ENCODE data around the gene SIT1.
"Not testable (repeated sequence)": the region's sequence is repeated elsewhere in the genome, so short reads cannot be mapped to it uniquely, and the experiment has no call there.

The SIT1 gene

DNA sequence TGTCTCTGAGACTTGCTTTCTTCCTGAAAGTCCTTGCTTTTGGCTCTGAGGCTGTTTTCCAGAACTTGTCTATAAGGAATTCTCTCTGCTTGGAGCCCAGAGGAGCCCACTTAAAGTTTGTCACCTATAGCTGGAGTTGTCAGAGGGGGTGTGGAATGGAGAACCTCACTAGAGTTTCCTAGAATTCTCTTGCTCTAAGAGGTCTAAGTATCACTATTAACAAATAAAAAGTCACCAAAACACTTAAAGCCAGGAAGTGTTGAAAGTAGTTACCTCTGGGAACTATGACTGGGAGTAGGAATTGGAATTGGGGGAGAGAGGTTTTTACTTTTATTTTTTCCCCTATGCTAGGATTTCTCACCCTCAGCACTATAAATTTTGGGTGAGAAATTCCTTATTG is 15.0 kb downstream of the SIT1 start:
- DNase-seq: no peak

DNA sequence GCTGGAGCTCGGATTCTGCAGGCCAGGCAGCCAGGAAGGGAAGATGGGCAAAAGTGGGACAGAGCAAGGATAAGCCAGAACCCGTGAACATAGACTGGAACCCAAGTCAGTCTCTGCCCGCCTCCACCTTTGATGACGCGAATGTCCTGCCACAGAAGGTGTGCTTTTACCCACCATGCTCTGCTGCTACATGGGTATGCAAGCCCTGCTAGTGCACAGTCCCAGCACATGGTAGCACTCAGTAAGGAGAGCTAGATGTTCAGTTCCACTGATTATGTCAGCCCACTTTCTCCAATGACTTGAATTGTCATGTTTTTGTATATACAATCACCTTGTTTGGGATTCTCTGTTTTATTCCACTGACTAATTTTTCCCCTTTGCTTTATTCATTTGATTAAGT is 21.1 kb downstream of the SIT1 start:
- no peak for DNase-seq

- DNase-seq: no peak
Measured at GRCh38 chr9:35628389-35628991, 22.2 kb downstream of the SIT1 start.

- no peak for DNase-seq
Measured at GRCh38 chr9:35627575-35627974, 23.2 kb downstream of the SIT1 start.

- DNase-seq: no peak
Measured at GRCh38 chr9:35619800-35620158, 31.0 kb downstream of the SIT1 start.

- no peak for DNase-seq
Measured at GRCh38 chr9:35618854-35619799, 31.6 kb downstream of the SIT1 start.

DNA sequence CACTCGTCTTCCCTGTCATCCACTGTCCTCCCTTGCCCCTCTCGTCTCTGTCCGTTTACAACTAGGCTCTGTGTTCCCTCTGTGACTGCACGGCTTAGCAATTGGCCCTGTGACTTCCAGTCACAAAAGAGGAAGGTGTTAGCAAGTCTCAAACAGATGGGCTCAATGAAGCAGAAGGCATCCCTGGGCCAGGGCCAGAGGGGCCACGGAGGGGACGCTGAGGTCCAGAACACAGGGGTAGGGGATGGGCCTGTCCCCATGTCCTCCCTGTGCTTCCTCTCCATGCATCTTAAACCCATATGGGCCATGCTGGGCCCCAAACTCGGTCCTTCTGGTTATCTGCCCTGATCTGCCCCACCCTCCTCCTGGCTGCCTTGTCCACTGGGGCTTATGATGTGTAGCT is 32.4 kb downstream of the SIT1 start, which contains the start of gene CD72:
TSS of gene CD72 (minus strand) at position 89 of the 403 bp plus-strand sequence. CDS start 110 bp downstream, outside the sequence.
- peak; percentile 63 for DNase-seq

DNA sequence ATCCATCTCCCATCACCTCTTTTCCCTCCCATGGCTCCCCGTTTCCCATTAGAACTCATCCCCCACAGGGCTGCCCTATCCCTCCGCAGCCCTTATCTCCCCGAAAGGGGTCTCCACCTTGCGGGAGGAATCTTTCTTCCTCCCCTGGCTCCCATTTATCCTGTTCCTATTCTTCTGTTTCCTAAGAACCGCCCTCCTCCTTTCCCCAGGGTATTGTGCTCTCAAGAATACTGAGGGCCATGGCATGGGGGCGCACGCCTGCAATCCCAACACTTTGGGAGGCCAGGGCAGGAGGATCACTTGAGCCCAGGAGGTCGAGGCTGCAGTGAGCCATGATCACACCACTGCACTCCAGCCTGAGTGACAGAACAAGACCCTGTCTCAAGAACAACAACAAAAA is 33.2 kb downstream of the SIT1 start:
- no peak for DNase-seq

DNA sequence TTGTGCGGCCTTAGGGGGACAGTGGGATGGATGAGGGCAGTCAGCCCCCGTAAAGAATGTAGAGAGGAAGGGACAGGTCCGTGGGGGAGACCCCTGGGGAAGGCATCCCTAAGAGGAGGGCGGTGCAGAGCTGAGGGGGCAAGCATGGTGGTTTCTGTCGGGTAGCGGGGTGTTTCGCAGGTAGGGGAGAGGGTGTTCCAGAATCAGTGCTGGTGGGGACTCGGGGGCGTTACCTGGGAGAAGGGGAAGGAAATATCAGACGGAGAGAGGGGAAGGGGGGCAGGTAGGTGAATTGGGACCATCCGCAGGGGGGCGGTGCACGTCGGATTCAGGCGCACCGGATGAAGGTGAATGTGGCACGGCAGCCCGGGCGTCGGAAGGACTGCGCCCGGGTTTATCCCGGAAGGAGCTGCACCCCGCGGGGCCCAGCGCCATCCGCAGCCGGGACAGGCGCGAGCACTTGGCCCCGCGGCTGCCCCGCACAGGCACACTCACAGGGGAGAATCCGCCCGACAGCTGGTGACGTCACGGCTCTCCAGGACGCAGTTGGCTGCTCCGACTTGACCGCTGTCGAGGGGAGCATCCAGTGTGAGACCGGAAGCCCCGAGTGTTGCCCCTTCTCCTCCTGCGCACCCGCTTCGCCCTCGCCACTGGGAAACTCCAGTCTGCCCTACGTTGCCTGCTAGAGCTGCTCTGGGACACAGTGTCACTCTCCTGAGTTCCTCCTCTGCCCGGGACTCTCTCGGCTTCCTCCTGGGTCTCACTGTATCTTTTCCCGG is 33.9 kb downstream of the SIT1 start:
- DNase-seq: peak; percentile 63

DNA sequence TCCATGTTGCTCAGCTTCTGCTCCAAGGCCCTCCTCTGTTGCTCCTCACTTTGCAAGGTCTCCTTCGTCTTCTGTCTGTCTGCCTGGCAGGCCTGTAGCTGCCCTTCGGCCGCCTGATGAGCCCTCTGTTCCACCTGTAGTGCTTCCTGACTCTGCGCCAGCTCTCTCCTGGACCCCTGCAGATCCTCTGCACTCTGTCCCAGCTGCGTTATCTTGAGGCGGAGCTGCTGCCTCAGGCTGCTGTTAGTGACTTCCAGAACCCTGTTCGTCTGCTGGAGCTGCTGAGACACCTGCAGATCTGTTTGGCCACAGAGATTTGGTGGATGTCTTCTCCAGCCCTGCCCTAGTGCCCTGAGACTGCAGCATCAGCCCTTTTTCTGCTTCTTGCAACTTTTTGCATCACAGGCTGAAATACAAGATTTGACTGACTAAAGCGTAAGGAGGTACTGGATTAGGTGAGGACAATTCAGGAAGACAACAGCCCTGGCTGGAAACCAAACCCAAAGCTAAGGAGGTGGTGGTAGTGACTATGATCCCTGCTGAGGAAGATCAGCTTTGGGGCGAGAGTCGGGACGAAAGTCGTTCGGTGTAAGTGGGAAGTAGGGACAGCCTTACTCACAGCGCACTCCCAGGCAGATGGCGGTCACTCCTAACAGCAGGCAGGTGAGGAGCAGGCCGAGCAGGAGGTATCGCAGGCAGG is 34.6 kb downstream of the SIT1 start:
- DNase-seq: peak; percentile 11

- no peak for DNase-seq
Measured at GRCh38 chr9:35612843-35613242, 37.9 kb downstream of the SIT1 start.

- DNase-seq: not testable (repeated sequence)
Measured at GRCh38 chr9:35612066-35612465, 38.7 kb downstream of the SIT1 start.

DNA sequence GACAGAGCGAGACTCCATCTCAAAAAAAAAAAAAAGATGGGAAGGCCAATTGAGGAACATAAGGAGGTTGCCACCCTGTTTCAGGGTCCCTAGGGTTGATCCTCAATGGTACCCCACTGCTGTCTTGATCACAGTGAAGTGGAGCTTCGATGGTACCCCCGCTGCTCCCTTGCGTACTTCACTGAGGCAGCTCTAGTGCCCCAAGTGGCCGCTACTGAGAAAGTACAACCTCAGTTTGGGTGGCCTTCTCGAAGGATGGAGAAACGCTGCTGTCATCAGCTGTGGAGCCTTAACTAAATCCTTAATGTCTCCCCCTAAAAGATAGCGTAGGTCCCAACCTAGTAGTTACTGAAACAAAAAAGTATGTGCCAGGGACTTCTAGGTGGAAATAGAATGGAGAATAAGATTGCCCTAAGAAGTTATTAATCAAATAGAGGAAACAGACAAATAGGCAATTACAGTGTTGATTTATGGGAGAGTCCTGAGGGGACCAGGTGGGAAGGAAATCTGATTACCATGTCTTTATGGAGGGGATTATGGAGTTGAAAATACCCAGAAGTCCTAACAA is 39.4 kb downstream of the SIT1 start:
- DNase-seq: peak; percentile 30

- no peak for DNase-seq
Measured at GRCh38 chr9:35609820-35610163, 40.9 kb downstream of the SIT1 start.

GRCh38 chr9:35609001-35609819 is 41.5 kb downstream of the SIT1 start:
- no peak for DNase-seq

DNA sequence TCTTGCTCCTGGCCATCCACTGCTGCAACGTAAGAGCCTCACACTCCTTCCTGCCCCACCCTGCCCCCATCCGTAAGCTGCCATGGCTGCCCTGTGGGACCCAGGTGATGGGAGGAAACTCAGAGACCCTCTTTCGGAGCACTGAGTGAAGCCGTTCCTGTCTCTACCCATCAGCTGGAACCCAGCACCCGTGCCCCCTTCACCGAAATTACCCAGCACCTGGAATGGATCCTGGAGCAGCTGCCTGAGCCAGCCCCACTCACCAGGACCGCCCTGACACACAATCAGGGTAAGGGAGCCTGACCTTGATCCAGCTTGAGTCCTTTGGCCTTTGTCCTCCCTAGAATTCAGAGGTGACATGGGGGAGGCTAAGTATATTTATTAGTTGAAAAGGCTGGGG is 42.5 kb downstream of the SIT1 start:
- no peak for DNase-seq

GRCh38 chr9:35606726-35607125 is 44.0 kb downstream of the SIT1 start:
- no peak for DNase-seq

DNA sequence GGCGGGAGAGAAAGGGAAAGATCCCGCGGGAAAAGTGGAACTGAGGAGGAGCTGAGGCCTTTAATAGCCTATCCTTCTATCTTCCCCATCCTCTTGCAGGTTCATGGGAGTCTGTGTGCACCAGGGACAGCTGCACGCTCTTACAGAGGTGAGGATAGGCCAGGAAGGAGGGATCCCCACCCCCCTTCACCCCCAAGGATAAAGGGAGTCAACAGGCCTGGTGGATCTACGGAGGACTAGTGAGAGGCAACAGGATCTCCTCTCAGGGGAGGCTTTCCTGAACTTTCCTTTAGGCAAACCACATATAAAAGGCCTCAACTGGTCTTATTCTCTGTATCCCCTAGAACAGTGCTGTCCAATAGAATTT is 44.6 kb downstream of the SIT1 start:
- DNase-seq: no peak

- peak; percentile 56 for DNase-seq
Measured at GRCh38 chr9:35605351-35606137, 45.2 kb downstream of the SIT1 start.

DNA sequence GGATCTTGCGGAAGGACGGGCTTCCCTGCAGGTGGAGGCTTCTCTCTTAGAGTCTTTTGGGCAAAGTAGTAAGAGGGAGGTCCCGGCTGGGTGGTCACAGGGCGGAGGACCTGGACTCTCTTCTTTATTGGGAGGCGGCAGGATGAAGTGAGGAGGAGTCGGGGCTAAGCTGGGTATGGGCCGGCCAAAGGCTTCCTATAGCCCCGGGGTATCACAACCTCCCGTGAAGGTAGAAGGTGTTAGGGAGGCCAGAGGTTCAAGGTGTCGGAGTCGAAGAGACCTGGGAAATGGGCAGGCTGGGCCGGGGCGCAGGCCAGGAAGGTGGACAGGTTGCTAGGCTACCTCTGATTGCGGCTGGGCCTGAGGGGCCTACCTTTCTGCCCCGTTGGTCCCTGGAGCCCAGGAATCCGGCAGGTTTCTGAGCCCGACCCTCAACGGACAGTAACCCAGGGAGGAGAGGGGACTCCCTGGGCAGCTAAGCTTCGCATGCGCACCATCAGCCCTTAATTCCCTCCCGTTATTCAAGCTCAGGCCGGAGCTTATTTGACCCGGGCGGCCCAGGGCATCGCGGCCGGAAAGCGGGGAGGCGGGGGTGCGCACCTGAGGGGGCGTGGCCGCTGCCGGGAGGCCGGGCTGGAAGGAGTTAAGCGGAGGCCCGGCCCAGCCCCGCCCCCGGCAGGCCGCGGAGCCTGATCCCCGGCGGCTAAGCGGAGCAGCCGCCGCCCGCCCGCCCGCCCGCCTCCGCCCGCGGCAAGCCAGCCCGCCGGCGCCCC is 46.0 kb downstream of the SIT1 start, which contains the start of gene TESK1:
TSS of gene TESK1 (plus strand) at position 685 of the 773 bp plus-strand sequence. CDS start 358 bp downstream, outside the sequence.
- DNase-seq: peak; percentile 83

All from retina (tissue), 1 donor.